Thymus (tissue), 11 donors: ENCODE data around the gene RBM19. TPM values are rescaled to one million over a fixed set of nuclear protein-coding genes. Genes with fewer than 3 reads are reported as not detected.

ENCODE experiments used
- DNase-seq, 9 donors: peaks; one replicate each; pipeline ENCODE4 v3.0.0-alpha.2; 2013; ENCODE audit warnings: low spot score in 9 of 9, low read depth in 6 of 9, missing footprints in 1 of 9
- H3K27ac ChIP-seq, 2 donors: one replicate each; pipeline ENCODE4 v1.5.1; 2013; ENCODE audit warnings: control low read depth in 1 of 2, low read depth in 1 of 2, low read length in 1 of 2, mild to moderate bottlenecking in 1 of 2, moderate library complexity in 1 of 2
- H3K27me3 ChIP-seq, 2 donors: one replicate each; pipeline ENCODE4 v1.5.1; 2013; ENCODE audit warnings: low read length in 1 of 2; ENCODE audit not compliant: control insufficient read depth in 2 of 2, insufficient read depth in 1 of 2
- H3K36me3 ChIP-seq, 2 donors: one replicate each; pipeline ENCODE4 v1.5.1; 2013; ENCODE audit warnings: low read length in 1 of 2, mild to moderate bottlenecking in 1 of 2, moderate library complexity in 1 of 2; ENCODE audit not compliant: control insufficient read depth in 2 of 2, insufficient read depth in 2 of 2
- H3K4me1 ChIP-seq, 2 donors: one replicate each; pipeline ENCODE4 v1.5.1; 2013; ENCODE audit warnings: low read length in 2 of 2; ENCODE audit not compliant: control insufficient read depth in 2 of 2, insufficient read depth in 2 of 2
- H3K4me3 ChIP-seq, 2 donors: one replicate each; pipeline ENCODE4 v1.5.1; 2013; ENCODE audit warnings: low read length in 2 of 2, control low read depth in 1 of 2, mild to moderate bottlenecking in 1 of 2
- H3K9me3 ChIP-seq, 2 donors: one replicate each; pipeline ENCODE4 v1.5.1; 2013; ENCODE audit warnings: low read length in 1 of 2, mild to moderate bottlenecking in 1 of 2; ENCODE audit not compliant: control insufficient read depth in 2 of 2, insufficient read depth in 1 of 2
- WGBS: extraction: QIAGEN DNeasy Blood & Tissue Kit; methylation state at CpG from one replicate; pipeline ENCODE4 v1.1.7; 2013; 5-methylcytosine and 5-hydroxymethylcytosine counted together
- polyA plus RNA-seq: library from polyadenylated mRNA; stranded (reverse); fragments of 200-250 nt; gene quantifications from one replicate; pipeline ENCODE4 v1.2.3, GENCODE V29; 2013
- total RNA-seq: library from RNA; stranded (reverse); fragments of 120-200 nt; gene quantifications from one replicate; pipeline ENCODE4 v1.2.4, GENCODE V29; 2013
- donor health status: healthy.

The RBM19 gene
- total and polyA plus RNA-seq, 2 donors, result 16.0 to 24.2 TPM

DNA sequence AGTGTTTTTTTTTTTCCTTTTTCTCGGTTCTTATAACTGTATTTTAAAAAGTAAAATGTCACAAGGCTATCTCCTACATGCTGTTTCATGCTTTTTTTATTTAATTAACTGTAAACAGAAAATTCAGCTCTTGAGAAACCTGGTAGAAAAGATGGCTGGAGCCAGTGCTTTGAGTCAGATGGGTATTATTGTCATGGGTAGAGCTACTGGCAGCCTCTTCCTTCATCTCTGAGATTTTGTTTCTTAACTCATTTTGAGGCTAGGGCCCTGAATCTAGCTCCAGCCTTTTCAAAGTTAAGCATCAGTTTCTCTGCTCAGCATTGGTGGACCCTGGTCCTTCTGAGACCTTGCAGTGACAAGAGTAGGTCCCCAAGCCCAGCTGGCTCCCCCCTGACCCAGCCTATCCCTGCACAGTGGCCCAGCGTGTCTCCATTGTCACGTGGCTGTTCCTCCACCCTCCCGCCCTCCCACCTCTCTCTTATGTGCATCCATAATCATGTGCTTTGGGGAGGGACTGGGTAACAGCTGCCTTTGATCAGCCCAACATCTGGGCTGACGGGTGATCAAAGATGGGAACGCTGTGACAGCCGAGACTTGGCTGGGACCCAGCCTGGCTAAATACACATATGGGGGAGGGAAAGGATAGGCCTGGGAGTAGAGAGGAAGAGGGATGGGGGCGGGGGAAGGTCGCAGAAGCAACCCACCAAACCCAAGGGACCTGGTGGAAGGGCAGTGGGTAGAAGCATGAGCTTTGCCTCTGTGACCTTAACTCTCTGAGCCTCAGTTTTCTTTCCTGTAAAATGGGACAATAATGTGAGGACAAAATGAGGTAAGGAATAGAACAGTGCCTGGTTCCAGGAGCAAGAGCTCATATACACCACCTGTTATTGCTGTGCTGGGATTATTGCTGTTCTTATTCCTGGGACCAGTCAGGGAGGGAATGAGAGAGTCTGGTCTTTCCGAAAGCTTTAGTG is 24.4 kb upstream of the RBM19 start:
- no peak for DNase-seq
- no peaks in the 10 kb centered on the region for H3K4me1 ChIP-seq
- no peak overlapping the region for H3K27ac ChIP-seq
- no peaks in the 10 kb centered on the region for H3K9me3 ChIP-seq
- H3K27me3 ChIP-seq, result peaks cover 0 to 2% of the 10 kb centered on the region in 2 donors
- 47% methylated on average over 10 of the region's 10 CpGs for WGBS
- H3K4me3 ChIP-seq, result no peak overlapping the region
- H3K36me3 ChIP-seq, result no peaks in the 10 kb centered on the region

- DNase-seq, result no peak
These were observed 22.9 kb upstream of the RBM19 start for GRCh38 chr12:113988976-113989375.

GRCh38 chr12:113988064-113988451 is 21.9 kb upstream of the RBM19 start:
- H3K27me3 ChIP-seq, result peaks cover 0 to 2% of the 10 kb centered on the region in 2 donors
- no peaks in the 10 kb centered on the region for H3K4me1 ChIP-seq
- no peak overlapping the region for H3K4me3 ChIP-seq
- no peaks in the 10 kb centered on the region for H3K36me3 ChIP-seq
- no peaks in the 10 kb centered on the region for H3K9me3 ChIP-seq
- H3K27ac ChIP-seq, result no peak overlapping the region
- no peak for DNase-seq
- 87% methylated on average over 4 of the region's 4 CpGs for WGBS

More at GRCh38 chr12:113988976-113989375, 22.9 kb upstream of the RBM19 start:
- WGBS, result 88% methylated on average over 4 of the region's 4 CpGs
- Histone ChIP-seq H3K9me3 (no peaks in the 10 kb centered on the region), H3K27ac (no peak overlapping the region), H3K4me3 (no peak overlapping the region), H3K36me3 (no peaks in the 10 kb centered on the region), H3K4me1 (no peaks in the 10 kb centered on the region), H3K27me3 (peaks cover 0 to 2% of the 10 kb centered on the region in 2 donors)

- no peaks in the 10 kb centered on the region for H3K36me3 ChIP-seq
- no peaks in the 10 kb centered on the region for H3K9me3 ChIP-seq
- no peak for DNase-seq
- WGBS, result 66% methylated on average over 6 of the region's 6 CpGs
- no peaks in the 10 kb centered on the region for H3K4me1 ChIP-seq
- peaks cover 0 to 2% of the 10 kb centered on the region in 2 donors for H3K27me3 ChIP-seq
- H3K27ac ChIP-seq, result no peak overlapping the region
- H3K4me3 ChIP-seq, result no peak overlapping the region
These were observed 21.3 kb upstream of the RBM19 start for GRCh38 chr12:113987261-113988063.

DNA sequence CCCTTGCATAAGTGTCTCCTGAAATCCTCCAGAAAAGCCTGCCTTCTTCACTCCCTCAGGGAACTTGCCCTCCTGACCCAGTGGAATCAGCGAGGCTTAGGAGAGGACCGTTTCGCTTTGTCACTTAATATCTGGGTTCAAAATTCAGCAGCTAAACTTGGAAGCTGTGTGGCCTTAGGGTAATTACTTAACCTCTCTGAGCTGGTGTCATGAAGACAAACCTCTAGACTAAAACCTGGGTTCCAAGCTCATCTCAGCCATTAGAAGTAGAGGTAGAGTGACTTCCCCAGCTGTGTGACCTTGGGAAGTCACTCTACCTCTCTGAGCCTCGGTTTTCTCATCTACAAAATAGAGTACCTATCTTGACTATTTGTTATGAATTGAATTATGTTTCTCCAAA is 18.3 kb upstream of the RBM19 start:
- peaks cover 0 to 2% of the 10 kb centered on the region in 2 donors for H3K27me3 ChIP-seq
- no peaks in the 10 kb centered on the region for H3K36me3 ChIP-seq
- DNase-seq, result no peak
- H3K27ac ChIP-seq, result no peak overlapping the region
- no peaks in the 10 kb centered on the region for H3K9me3 ChIP-seq
- WGBS, result 90% methylated on average over 4 of the region's 4 CpGs
- H3K4me1 ChIP-seq, result no peaks in the 10 kb centered on the region
- no peak overlapping the region for H3K4me3 ChIP-seq

DNA sequence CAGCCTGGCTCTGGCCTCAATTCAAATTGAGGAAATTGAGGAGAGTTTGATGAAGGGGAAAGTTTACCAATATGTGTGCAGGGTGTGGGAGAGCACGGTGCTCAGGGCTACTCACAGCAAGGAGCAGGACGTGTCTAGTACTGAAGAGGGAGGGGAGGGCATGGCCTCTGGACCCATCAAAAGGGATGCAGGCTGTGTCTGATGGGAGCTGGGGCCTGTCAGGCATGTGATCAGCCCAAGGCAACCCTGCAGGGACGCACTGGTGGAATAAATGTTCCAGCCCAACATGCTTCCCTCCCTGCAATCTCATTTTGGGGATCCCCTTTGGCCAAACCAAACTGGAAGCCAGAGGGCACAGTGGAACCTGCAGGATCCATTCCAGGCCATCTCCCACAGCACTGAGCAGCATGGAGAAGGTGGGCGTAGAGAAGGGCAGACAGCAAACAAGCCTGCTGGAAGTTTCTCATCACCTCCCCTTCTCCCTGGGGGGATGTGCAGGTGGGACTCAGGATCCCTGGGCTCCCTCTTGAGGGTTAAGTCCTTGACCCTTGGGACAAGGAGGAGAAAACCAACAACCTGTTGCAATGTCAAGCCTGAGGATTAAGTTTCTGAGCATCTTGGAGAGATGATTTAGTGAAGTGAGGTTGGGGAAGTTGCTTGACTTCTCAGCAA is 17.8 kb upstream of the RBM19 start:
- Histone ChIP-seq H3K4me1 (no peaks in the 10 kb centered on the region), H3K27ac (no peak overlapping the region), H3K9me3 (no peaks in the 10 kb centered on the region), H3K36me3 (no peaks in the 10 kb centered on the region), H3K27me3 (peaks cover 0 to 2% of the 10 kb centered on the region in 2 donors), H3K4me3 (no peak overlapping the region)
- 70% methylated on average over 4 of the region's 4 CpGs for WGBS
- no peak for DNase-seq

DNA sequence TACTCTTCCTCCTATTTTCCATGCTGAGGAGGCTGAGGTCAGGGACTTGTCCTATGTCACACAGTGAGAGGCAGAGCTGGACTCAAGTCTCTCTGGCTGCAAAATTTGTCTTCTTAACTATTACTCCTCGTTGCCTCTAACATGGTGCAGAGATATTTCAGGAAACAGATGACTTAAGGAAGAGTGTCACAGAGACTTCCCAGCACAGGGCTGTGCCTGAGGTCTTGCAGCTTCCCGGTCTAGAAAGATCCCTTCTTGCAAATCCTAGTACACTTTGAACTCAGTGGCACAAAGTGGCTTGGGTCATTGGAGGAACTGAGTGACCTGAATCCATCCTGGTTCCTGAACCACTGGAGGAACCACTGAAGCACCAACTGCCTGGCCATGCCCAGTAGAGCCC is 17.1 kb upstream of the RBM19 start:
- H3K36me3 ChIP-seq, result no peaks in the 10 kb centered on the region
- H3K9me3 ChIP-seq, result no peaks in the 10 kb centered on the region
- H3K27ac ChIP-seq, result no peak overlapping the region
- H3K27me3 ChIP-seq, result peaks cover 0 to 2% of the 10 kb centered on the region in 2 donors
- no peak overlapping the region for H3K4me3 ChIP-seq
- DNase-seq, result no peak
- H3K4me1 ChIP-seq, result no peaks in the 10 kb centered on the region
- WGBS, result 58% methylated on average over 2 of the region's 2 CpGs

DNA sequence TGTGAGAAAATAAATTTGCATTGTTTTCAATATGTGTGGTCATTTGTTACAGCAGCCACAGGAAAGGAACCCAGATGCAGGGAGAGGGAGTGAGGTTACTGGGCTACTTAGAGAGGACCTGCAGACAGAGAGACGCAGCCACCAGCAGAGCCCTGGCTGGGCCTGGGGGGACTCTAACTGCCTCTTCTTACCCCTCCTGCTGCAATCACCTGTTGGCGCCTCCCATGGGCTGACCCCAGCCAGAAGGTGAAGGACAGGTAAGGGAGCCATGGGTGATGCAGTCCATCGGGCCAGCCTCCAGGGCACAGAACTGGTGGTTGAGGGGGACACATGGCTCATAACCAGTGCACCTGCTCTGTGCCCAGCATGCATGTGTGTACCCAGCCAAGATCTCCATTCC is 15.8 kb upstream of the RBM19 start:
- no peaks in the 10 kb centered on the region for H3K9me3 ChIP-seq
- no peak overlapping the region for H3K27ac ChIP-seq
- no peaks in the 10 kb centered on the region for H3K4me1 ChIP-seq
- H3K4me3 ChIP-seq, result no peak overlapping the region
- H3K36me3 ChIP-seq, result no peaks in the 10 kb centered on the region
- no peak for DNase-seq
- H3K27me3 ChIP-seq, result no peaks in the 10 kb centered on the region
- WGBS, result 94% methylated on average over 3 of the region's 3 CpGs
